NCI-H460 (cell line): ENCODE data around the gene CRB2. TPM values are rescaled to one million over a fixed set of nuclear protein-coding genes. Genes with fewer than 3 reads are reported as not detected.

ENCODE experiments used
- DNase-seq: peaks from one replicate; pipeline ENCODE4 v3.0.0-alpha.2; 2016; ENCODE audit warnings: low read depth; ENCODE audit errors: extremely low read depth
- small RNA-seq, 2 experiments: library from RNA; depleted of rRNA; stranded (forward); fragments of <200 nt; gene quantifications; one replicate each; pipeline ENCODE3, GENCODE V24; 2014
- total RNA-seq: library from RNA; depleted of rRNA; stranded (reverse); fragments of >200 nt; shearing (Covaris generic); gene quantifications from 2 replicates; pipeline ENCODE4 v1.2.3, GENCODE V29; 2014; rRNA removed

Gene CRB2
- total RNA-seq, 1 experiment from 2014 or later = not detected

- no peak for DNase-seq
These were observed 62.5 kb downstream of the CRB2 start for GRCh38 chr9:123418506-123418905.

GRCh38 chr9:123419091-123419490, 63.1 kb downstream of the CRB2 start:
- no peak for DNase-seq

DNA sequence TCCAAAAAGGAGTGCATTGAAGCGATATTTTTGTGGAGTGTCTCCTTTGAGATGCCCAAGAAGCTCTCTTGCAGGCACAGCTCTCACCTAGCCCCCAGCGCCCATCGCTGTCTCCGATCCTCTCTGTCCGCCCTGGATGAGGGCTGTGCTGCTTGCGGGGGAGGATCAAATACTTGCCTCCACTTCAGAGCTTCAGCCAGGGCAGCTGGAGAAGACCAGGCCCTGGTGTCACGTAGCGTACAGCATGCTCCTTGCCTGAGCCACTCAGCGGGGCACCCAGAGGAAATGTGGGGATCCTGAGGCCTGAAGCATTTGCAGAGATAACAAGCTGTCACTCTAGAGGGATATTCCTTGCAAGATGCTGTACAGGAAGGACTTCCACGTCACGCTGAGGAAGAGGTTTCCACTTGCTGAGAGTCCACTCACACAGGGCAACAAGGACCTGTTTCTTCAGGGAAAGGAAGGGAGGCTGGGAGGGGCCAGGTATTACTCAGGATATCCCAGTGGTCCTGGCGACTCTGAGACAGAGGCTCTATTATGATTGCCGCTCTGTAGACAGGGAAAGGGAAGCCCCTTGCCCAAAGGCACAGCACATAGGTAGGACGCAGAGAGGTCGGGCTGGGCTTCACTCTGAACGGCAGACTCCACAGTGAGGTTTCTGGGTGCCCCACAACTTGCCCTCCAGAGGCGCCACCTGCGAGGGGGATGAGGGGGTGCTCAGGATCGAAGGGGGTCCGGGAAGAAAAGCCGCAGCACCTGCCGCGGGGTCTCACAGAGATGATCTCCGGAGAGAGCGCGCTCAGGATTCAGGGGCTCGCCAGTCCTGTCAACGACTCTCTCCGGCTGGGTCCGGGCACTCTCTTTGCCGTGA, 64.0 kb downstream of the CRB2 start:
- no peak for DNase-seq

GRCh38 chr9:123420592-123421111, 64.7 kb downstream of the CRB2 start:
- DNase-seq = no peak

- DNase-seq = no peak
These were observed 65.2 kb downstream of the CRB2 start for GRCh38 chr9:123421186-123421585.

GRCh38 chr9:123421801-123422455, 65.9 kb downstream of the CRB2 start:
- DNase-seq = no peak

GRCh38 chr9:123422635-123423310, 66.8 kb downstream of the CRB2 start:
- no peak for DNase-seq

- no peak for DNase-seq
These were observed 67.3 kb downstream of the CRB2 start for GRCh38 chr9:123423311-123423640.

GRCh38 chr9:123424131-123424530, 68.1 kb downstream of the CRB2 start:
- no peak for DNase-seq

- DNase-seq = no peak
These were observed 68.7 kb downstream of the CRB2 start for GRCh38 chr9:123424552-123425225.

GRCh38 chr9:123425261-123425821, 69.3 kb downstream of the CRB2 start:
- no peak for DNase-seq

- DNase-seq = no peak
These were observed 69.9 kb downstream of the CRB2 start for GRCh38 chr9:123425836-123426365.

GRCh38 chr9:123426406-123426805, 70.4 kb downstream of the CRB2 start:
- no peak for DNase-seq

Small RNAs within 50 kb of the gene (small RNA-seq; reads per million reads assigned to genes)
- gene MIR601 = 0 to 0.06 reads per million in 2 experiments

Other genes starting within 250 kb of the CRB2 start
- 23.2 and 26.0 TPM in 2 replicates for gene STRBP, start 87.6 kb upstream of the CRB2 start, total RNA-seq